ENCODE measurements around the gene ZNF511.
A peak's percentile ranks its signal among the peaks of the same experiment; 100 is the strongest.

Gene ZNF511

GRCh38 chr10:133293810-133294119, 14.9 kb upstream of the ZNF511 start:
- no peak for DNase-seq

DNA sequence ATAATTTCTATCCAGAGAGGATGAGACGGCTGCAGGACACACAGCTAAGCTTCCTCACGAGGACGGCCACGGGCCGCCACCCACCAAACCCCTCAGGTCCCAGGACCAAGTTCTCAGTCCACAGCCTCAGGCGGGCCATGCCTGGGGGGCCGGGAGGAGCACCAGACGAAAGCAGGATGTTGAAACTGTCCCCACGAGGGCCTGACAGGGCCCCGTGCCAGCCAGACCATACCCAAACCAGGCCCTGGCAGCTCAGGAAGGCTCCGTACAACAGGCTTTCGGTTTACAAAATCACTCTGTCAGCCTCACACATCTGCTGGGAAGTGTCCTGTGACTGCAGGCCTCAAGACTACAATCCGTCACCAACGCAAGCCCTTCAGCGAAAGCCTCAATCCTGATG, 14.5 kb upstream of the ZNF511 start:
- DNase-seq, result no peak

GRCh38 chr10:133295426-133296320, 13.0 kb upstream of the ZNF511 start:
- DNase-seq, result no peak

DNA sequence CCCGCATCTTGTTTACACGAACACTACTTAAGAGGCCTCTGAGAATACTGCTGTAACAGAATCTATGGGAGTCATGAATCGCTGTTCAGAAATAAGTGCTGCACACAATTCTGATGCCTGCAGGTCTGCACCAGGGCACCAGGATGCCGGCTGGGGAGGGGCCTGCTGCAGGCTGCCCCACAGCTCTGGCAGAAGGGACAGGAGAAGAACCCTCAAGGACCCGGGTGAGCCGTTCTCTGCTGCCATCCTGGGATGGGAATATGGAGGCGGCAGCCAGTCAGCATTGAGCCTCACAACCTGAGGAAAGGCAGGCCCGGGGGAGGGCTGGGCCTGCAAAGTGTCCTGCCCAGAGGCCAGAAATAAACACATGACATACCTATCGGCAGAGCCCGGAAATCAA, 11.2 kb upstream of the ZNF511 start:
- no peak for DNase-seq

GRCh38 chr10:133298466-133298865, 10.2 kb upstream of the ZNF511 start:
- no peak for DNase-seq

GRCh38 chr10:133299224-133299623, 9.5 kb upstream of the ZNF511 start:
- no peak for DNase-seq

DNA sequence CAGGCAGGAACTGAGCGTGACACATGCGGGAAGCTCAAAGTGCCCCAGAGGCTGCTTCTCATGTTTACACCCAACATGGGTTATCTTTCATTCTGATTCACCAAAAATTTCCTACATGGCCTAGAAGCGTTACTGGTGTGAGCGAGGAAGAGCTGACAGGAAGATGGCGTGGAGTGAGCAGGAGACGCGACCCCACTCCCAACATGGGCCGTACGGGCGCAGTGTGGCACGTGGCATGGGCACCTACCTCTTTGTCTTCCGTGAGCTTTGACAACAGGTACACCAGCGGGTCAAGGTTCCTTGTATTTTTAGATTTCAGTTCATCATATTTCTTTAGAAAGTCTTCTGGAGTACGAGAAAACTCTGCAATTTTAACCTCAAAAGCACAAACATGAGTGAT, 9.0 kb upstream of the ZNF511 start:
- no peak for DNase-seq

DNA sequence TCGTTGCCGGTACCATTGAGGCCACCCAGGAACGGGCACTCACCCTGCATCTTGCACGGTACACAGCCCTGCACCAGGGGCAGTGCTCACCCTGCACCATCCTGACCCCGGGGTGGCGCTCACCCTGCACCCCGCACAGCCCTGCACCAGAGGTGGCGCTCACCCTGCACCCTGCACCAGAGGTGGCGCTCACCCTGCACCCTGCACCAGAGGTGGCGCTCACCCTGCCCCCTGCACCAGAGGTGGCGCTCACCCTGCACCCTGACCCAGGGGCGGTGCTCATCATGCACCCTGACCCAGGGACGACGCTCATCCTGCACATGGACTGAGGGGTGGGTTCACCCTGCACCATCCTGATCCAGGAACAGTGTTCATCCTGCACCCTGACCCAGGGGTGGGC, 6.5 kb upstream of the ZNF511 start:
- no peak for DNase-seq

- DNase-seq, result no peak
Observed at GRCh38 chr10:133303206-133303605, 5.5 kb upstream of the ZNF511 start.

DNA sequence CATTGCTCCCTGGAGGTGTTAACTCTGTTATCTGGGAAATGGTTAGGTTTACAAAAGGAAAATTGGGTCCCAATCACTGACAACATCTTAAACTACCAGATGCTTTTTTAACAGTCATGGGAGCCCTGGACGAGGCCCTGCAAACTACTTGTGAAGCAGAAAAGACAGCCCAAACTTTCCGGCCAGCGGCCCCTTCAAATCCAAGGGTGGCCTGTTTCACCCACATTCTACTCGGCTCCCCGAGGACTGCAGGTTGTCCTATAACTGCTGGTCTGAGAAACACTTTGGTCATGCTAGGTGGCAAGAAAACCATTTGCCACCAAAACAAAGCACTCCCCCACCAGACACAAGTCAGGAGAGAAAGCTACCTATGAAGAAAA, 2.6 kb upstream of the ZNF511 start:
- DNase-seq, result no peak

DNA sequence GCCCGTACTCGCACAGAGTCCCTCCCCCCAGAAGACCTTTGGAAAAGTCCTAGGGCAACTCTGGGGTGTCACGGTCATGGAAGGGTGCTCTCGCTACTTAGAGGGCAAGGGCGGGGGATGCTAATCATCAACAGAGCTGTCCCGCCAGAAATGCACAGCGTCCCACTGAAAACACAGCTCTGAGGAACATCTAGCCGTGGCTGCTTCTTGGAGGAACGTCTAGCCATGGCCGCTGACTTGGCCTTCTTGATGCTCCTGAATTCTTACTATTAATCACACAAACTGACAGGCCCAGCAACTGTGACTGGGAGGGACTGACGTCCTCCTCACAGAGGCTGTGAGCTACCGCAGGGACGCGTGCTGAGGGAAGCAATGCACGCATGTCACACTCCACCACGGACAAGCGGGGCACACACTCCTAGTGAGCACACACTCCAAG, 1.8 kb upstream of the ZNF511 start:
- no peak for DNase-seq

DNA sequence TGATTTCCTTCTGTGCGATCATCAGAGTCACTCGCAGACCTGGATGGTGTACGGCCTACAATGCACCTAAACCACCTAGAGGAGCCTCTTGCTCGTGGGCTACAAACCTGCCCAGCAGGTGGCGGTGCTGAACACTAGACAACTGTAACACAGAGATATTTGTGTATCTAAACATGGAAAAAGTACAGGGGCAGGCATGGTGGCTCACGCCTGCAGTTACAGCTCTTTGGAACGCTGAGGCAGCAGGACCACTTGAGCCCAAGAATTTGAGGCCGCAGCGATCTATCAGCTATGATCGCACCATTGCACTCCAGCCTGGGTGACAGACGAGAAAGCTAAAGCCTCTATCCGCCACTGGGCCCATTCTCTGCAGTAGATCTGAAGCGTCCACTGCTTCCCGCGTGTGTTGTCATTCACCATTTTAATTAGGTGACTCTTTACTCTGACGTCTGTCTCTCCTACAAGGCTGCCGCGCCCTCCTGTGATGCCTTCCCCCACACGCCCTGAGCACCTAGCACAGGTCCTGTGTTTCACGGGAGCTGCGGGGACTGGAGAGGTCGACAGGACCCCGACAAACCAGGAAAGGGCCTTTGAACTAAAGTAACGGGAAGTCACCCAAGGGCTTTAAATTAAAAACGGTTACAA, 816 bp upstream of the ZNF511 start:
- peak; percentile 57 to 87 (median 66) for DNase-seq

- DNase-seq, result peak; percentile 91 to 97 (median 93)
Observed at GRCh38 chr10:133309100-133309719, 496 bp downstream of the ZNF511 start.

DNA sequence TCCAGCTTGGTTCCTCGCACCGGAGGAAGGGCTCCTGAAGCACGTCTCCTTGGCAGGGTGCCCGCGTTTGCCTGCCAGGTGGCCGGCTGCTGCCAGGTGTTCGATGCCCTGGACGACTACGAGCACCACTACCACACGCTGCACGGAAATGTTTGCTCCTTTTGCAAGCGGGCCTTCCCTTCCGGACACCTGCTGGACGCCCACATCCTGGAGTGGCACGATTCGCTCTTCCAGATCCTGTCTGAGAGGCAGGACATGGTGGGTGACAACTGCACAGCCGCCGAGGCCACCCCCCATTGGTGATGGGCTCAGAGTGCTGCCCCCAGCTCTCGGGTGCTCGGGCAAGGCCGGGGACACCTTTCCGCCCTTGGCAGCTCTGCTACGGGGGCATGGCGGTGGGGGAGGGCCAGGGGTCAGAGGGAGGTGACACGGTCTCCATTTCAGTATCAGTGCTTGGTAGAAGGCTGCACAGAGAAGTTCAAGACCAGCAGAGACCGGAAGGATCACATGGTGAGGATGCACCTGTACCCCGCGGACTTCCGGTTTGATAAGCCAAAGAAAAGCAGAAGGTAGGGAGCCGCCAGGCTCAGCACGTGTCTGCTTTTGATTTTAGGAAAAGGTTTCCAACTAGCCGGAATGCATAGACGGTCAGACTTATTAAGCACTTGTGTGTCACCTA, 1.1 kb downstream of the ZNF511 start:
- DNase-seq, result no peak

- DNase-seq, result no peak
Observed at GRCh38 chr10:133310399-133310755, 1.7 kb downstream of the ZNF511 start.

DNA sequence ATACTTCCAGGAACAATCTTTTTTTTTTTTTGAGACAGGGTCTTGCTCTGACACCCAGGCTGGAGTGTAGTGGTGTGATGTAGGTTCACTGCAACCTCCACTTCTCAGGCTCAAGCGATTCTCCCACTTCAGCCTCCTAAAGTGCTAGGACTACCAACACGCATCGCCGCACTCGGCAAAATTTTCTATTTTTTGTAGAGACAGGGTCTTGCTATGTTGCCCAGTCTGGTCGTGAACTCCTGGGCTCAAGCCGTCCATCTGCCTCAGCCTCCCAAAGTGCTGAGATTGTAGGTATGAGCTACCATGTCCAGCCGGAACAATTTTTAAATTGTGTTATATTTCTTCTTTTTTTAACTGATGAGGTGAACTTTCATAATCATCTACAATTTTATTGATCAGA, 2.1 kb downstream of the ZNF511 start:
- no peak for DNase-seq

DNA sequence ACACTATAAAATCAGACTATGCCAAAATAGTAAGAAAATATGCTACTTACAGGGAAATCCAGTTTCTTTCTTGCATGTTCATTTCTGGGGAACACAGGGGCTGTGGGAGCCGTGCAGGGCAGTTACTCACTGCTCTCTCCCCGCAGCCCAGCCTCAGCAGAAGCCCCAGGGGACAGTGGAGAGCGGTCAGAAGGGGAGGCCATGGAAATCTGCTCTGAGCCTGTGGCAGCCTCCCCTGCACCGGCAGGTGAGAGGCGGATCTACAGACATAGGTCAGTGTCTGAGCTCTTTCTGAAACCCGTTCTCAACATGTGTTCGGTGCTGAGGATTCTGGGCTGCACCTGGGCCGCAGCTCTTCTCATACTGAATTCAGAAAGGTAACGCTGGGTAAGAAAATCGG, 2.9 kb downstream of the ZNF511 start:
- no peak for DNase-seq

GRCh38 chr10:133312016-133312768, 3.5 kb downstream of the ZNF511 start:
- no peak for DNase-seq

GRCh38 chr10:133312769-133313145, 4.0 kb downstream of the ZNF511 start:
- DNase-seq, result no peak

DNA sequence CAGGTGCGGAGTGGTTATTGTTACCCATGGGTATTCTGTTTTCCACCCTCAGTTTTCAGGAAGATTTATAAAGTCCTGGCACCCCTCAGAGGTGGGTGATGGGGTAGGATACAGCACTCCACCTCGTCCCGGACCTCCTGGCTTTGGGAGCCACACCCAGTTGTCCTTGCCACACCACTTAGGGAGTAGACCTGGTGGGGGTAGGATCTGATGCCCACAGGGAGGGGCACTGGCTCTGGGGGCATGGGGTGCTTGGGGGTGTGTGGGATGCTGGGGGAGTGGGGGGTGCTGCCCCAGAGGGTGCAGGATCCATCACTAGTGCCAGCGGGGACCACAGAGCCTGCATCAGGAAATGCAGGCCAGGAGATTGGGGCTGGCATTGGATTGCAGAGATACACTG, 4.5 kb downstream of the ZNF511 start:
- no peak for DNase-seq

- no peak for DNase-seq
Observed at GRCh38 chr10:133314911-133315310, 6.2 kb downstream of the ZNF511 start.

DNA sequence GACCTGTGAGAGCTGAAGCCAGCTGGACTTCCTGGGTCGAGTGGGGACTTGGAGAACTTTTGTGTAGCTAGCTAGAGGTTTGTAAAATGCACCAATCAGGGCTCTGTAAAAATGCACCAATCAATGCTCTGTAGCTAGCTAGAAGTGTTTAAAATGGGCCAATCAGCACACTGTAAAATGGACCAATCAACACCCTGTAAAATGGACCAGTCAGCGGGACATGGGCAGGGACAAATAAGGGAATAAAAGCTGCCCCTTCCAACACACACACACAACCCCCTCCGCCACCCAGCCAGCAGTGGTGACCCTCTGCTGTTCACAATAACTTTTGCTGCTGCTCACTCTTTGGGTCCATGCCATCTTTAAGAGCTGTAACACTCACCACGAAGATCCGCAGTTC, 7.1 kb downstream of the ZNF511 start:
- DNase-seq, result no peak

- no peak for DNase-seq
Observed at GRCh38 chr10:133316266-133316665, 7.6 kb downstream of the ZNF511 start.

Measured in activated naive CD4-positive, alpha-beta T cell (primary cell).